ENCODE data around the gene CTDSP1.

The CTDSP1 gene

GRCh38 chr2:218382785-218383184 lies 16.9 kb upstream of the CTDSP1 start:
- Histone ChIP-seq H3K23ac (ENCODE audit: low read depth, low read length, poor library complexity) (no peak overlapping the region), H3K18ac (ENCODE audit: low read length) (peak overlapping the region; percentile 67), H2BK12ac (ENCODE audit: low read length) (no peak overlapping the region), H2BK120ac (ENCODE audit: low read depth, low read length) (no peak overlapping the region), H2AK5ac (ENCODE audit: low read depth, low read length) (no peak overlapping the region), H2BK15ac (ENCODE audit: low read length) (no peak overlapping the region), H3K4me1 (ENCODE audit: control insufficient read depth in 2 of 2, insufficient read depth in 1 of 2, low read depth in 1 of 2, low read length in 2 of 2) (peaks cover 0 to 1% of the 10 kb centered on the region in 2 donors), H4K91ac (ENCODE audit: low read depth, low read length, poor library complexity) (no peak overlapping the region), H3K4ac (ENCODE audit: low read length) (no peak overlapping the region), H4K8ac (ENCODE audit: low read depth, low read length) (no peak overlapping the region), H3K14ac (ENCODE audit: low read length) (peak overlapping the region; percentile 27), H3K79me1 (ENCODE audit: low read depth, low read length) (no peaks in the 10 kb centered on the region), H3K4me2 (ENCODE audit: insufficient read depth, low read length, poor library complexity, severe bottlenecking) (no peak overlapping the region), H3K27me3 (ENCODE audit: control insufficient read depth in 3 of 3, insufficient read depth in 3 of 3, low read depth in 1 of 3, low read length in 3 of 3) (peaks cover 0 to 42% (median 13%) of the 10 kb centered on the region in 3 experiments), H3K9me3 (replicated peaks in 1 of 2; ENCODE audit: control insufficient read depth in 2 of 2, insufficient read depth in 1 of 2, low read depth in 1 of 2, low read length in 2 of 2) (no peaks in the 10 kb centered on the region), H3K36me3 (replicated peaks in 1 of 2; ENCODE audit: control insufficient read depth in 2 of 2, insufficient read depth in 2 of 2, low read length in 2 of 2) (no peaks in the 10 kb centered on the region), H3K4me3 (ENCODE audit: low read length in 2 of 2) (no peak overlapping the region), H3K27ac (replicated peaks; ENCODE audit: low read length) (no peak overlapping the region), H2BK5ac (ENCODE audit: low read length) (peak overlapping the region; percentile 68), H3K9ac (ENCODE audit: low read depth, low read length, poor library complexity) (no peak overlapping the region), H2AFZ (ENCODE audit: low read length) (no peak overlapping the region)
- no CpG with 5 or more reads among the region's 6 CpGs for WGBS, 2 donors (ENCODE audit: extremely low coverage in 2 of 2, insufficient read length in 2 of 2, insufficient replicate concordance in 1 of 2)
- DNase-seq (ENCODE audit: low spot score), result no peak

- no peak overlapping the region for H3K27ac ChIP-seq (replicated peaks; ENCODE audit: low read length)
- no peak overlapping the region for H3K4ac ChIP-seq (ENCODE audit: low read length)
- WGBS, 2 donors (ENCODE audit: extremely low coverage in 2 of 2, insufficient read length in 2 of 2, insufficient replicate concordance in 1 of 2), result no CpG with 5 or more reads among the region's 10 CpGs
- H3K18ac ChIP-seq (ENCODE audit: low read length), result no peak overlapping the region
- H3K4me2 ChIP-seq (ENCODE audit: insufficient read depth, low read length, poor library complexity, severe bottlenecking), result no peak overlapping the region
- peaks cover 0 to 39% (median 13%) of the 10 kb centered on the region in 3 experiments for H3K27me3 ChIP-seq (ENCODE audit: control insufficient read depth in 3 of 3, insufficient read depth in 3 of 3, low read depth in 1 of 3, low read length in 3 of 3)
- H2BK15ac ChIP-seq (ENCODE audit: low read length), result no peak overlapping the region
- peak overlapping the region; percentile 83 for H2AK5ac ChIP-seq (ENCODE audit: low read depth, low read length)
- no peak overlapping the region for H3K14ac ChIP-seq (ENCODE audit: low read length)
- no peaks in the 10 kb centered on the region for H3K79me1 ChIP-seq (ENCODE audit: low read depth, low read length)
- H4K91ac ChIP-seq (ENCODE audit: low read depth, low read length, poor library complexity), result no peak overlapping the region
- peak overlapping the region; percentile 58 for H2BK12ac ChIP-seq (ENCODE audit: low read length)
- H2AFZ ChIP-seq (ENCODE audit: low read length), result no peak overlapping the region
- H4K8ac ChIP-seq (ENCODE audit: low read depth, low read length), result peak overlapping the region; percentile 43
- H3K9me3 ChIP-seq (replicated peaks in 1 of 2; ENCODE audit: control insufficient read depth in 2 of 2, insufficient read depth in 1 of 2, low read depth in 1 of 2, low read length in 2 of 2), result no peaks in the 10 kb centered on the region
- no peak overlapping the region for H3K4me3 ChIP-seq (ENCODE audit: low read length in 2 of 2)
- H3K4me1 ChIP-seq (ENCODE audit: control insufficient read depth in 2 of 2, insufficient read depth in 1 of 2, low read depth in 1 of 2, low read length in 2 of 2), result peaks cover 0 to 1% of the 10 kb centered on the region in 2 donors
- no peak overlapping the region for H3K23ac ChIP-seq (ENCODE audit: low read depth, low read length, poor library complexity)
- no peaks in the 10 kb centered on the region for H3K36me3 ChIP-seq (replicated peaks in 1 of 2; ENCODE audit: control insufficient read depth in 2 of 2, insufficient read depth in 2 of 2, low read length in 2 of 2)
- H2BK5ac ChIP-seq (ENCODE audit: low read length), result peak overlapping the region; percentile 53
- H3K9ac ChIP-seq (ENCODE audit: low read depth, low read length, poor library complexity), result no peak overlapping the region
- no peak overlapping the region for H2BK120ac ChIP-seq (ENCODE audit: low read depth, low read length)
- no peak for DNase-seq (ENCODE audit: low spot score)
These were observed 15.7 kb upstream of the CTDSP1 start for GRCh38 chr2:218383892-218384519.

GRCh38 chr2:218384975-218385374 lies 14.7 kb upstream of the CTDSP1 start:
- Histone ChIP-seq H3K18ac (ENCODE audit: low read length) (no peak overlapping the region), H2BK5ac (ENCODE audit: low read length) (no peak overlapping the region), H4K91ac (ENCODE audit: low read depth, low read length, poor library complexity) (no peak overlapping the region), H3K23ac (ENCODE audit: low read depth, low read length, poor library complexity) (no peak overlapping the region), H3K27ac (replicated peaks; ENCODE audit: low read length) (no peak overlapping the region), H2BK120ac (ENCODE audit: low read depth, low read length) (peak overlapping the region; percentile 95), H2BK15ac (ENCODE audit: low read length) (no peak overlapping the region), H3K4me3 (ENCODE audit: low read length in 2 of 2) (peak overlapping the region in 1 of 2 donors; percentile 63), H3K9ac (ENCODE audit: low read depth, low read length, poor library complexity) (no peak overlapping the region), H2AFZ (ENCODE audit: low read length) (no peak overlapping the region), H2AK5ac (ENCODE audit: low read depth, low read length) (no peak overlapping the region), H3K9me3 (replicated peaks in 1 of 2; ENCODE audit: control insufficient read depth in 2 of 2, insufficient read depth in 1 of 2, low read depth in 1 of 2, low read length in 2 of 2) (no peaks in the 10 kb centered on the region), H4K8ac (ENCODE audit: low read depth, low read length) (no peak overlapping the region), H3K4me1 (ENCODE audit: control insufficient read depth in 2 of 2, insufficient read depth in 1 of 2, low read depth in 1 of 2, low read length in 2 of 2) (peaks cover 0 to 1% of the 10 kb centered on the region in 2 donors), H3K36me3 (replicated peaks in 1 of 2; ENCODE audit: control insufficient read depth in 2 of 2, insufficient read depth in 2 of 2, low read length in 2 of 2) (no peaks in the 10 kb centered on the region), H3K4ac (ENCODE audit: low read length) (no peak overlapping the region), H3K4me2 (ENCODE audit: insufficient read depth, low read length, poor library complexity, severe bottlenecking) (no peak overlapping the region), H2BK12ac (ENCODE audit: low read length) (peak overlapping the region; percentile 30), H3K79me1 (ENCODE audit: low read depth, low read length) (no peaks in the 10 kb centered on the region), H3K27me3 (ENCODE audit: control insufficient read depth in 3 of 3, insufficient read depth in 3 of 3, low read depth in 1 of 3, low read length in 3 of 3) (peaks cover 0 to 46% (median 13%) of the 10 kb centered on the region in 3 experiments), H3K14ac (ENCODE audit: low read length) (no peak overlapping the region)
- DNase-seq (ENCODE audit: low spot score), result no peak
- no CpG with 5 or more reads among the region's 9 CpGs for WGBS, 2 donors (ENCODE audit: extremely low coverage in 2 of 2, insufficient read length in 2 of 2, insufficient replicate concordance in 1 of 2)

GRCh38 chr2:218386505-218387368 lies 12.9 kb upstream of the CTDSP1 start:
- Histone ChIP-seq H3K27ac (replicated peaks; ENCODE audit: low read length) (no peak overlapping the region), H3K36me3 (replicated peaks in 1 of 2; ENCODE audit: control insufficient read depth in 2 of 2, insufficient read depth in 2 of 2, low read length in 2 of 2) (no peaks in the 10 kb centered on the region), H3K18ac (ENCODE audit: low read length) (peak overlapping the region; percentile 52), H4K91ac (ENCODE audit: low read depth, low read length, poor library complexity) (peak overlapping the region; percentile 82), H2BK12ac (ENCODE audit: low read length) (no peak overlapping the region), H3K4me3 (ENCODE audit: low read length in 2 of 2) (no peak overlapping the region), H2BK15ac (ENCODE audit: low read length) (peak overlapping the region; percentile 60), H3K4me1 (ENCODE audit: control insufficient read depth in 2 of 2, insufficient read depth in 1 of 2, low read depth in 1 of 2, low read length in 2 of 2) (peaks cover 0 to 1% of the 10 kb centered on the region in 2 donors), H3K27me3 (ENCODE audit: control insufficient read depth in 3 of 3, insufficient read depth in 3 of 3, low read depth in 1 of 3, low read length in 3 of 3) (peaks cover 0 to 50% (median 13%) of the 10 kb centered on the region in 3 experiments), H2BK120ac (ENCODE audit: low read depth, low read length) (no peak overlapping the region), H3K23ac (ENCODE audit: low read depth, low read length, poor library complexity) (no peak overlapping the region), H3K14ac (ENCODE audit: low read length) (no peak overlapping the region), H3K9me3 (replicated peaks in 1 of 2; ENCODE audit: control insufficient read depth in 2 of 2, insufficient read depth in 1 of 2, low read depth in 1 of 2, low read length in 2 of 2) (no peaks in the 10 kb centered on the region), H3K4me2 (ENCODE audit: insufficient read depth, low read length, poor library complexity, severe bottlenecking) (no peak overlapping the region), H3K9ac (ENCODE audit: low read depth, low read length, poor library complexity) (no peak overlapping the region), H2AFZ (ENCODE audit: low read length) (peak overlapping the region; percentile 54), H3K79me1 (ENCODE audit: low read depth, low read length) (no peaks in the 10 kb centered on the region), H3K4ac (ENCODE audit: low read length) (no peak overlapping the region), H2AK5ac (ENCODE audit: low read depth, low read length) (peak overlapping the region; percentile 37), H2BK5ac (ENCODE audit: low read length) (no peak overlapping the region), H4K8ac (ENCODE audit: low read depth, low read length) (no peak overlapping the region)
- WGBS, 2 donors (ENCODE audit: extremely low coverage in 2 of 2, insufficient read length in 2 of 2, insufficient replicate concordance in 1 of 2), result no CpG with 5 or more reads among the region's 23 CpGs
- DNase-seq (ENCODE audit: low spot score), result no peak

Measured in neuronal stem cell (in vitro differentiated cells).